Natural killer cell (primary cell): ENCODE data around the gene SYT14. TPM values are rescaled to one million over a fixed set of nuclear protein-coding genes. Genes with fewer than 3 reads are reported as not detected.
"Not testable (repeated sequence)": the region's sequence is repeated elsewhere in the genome, so short reads cannot be mapped to it uniquely, and the experiment has no call there.

Experiments
- ATAC-seq, 3 donors: fragments of 150-1000 bp in 2 of 3; fragments of 200-7000 bp in 1 of 3; cut with Tn5 transposase; 1 replicate in 1 of 3; 2 replicates in 2 of 3; pipeline ENCODE4 v1.10.0; 2021; ENCODE audit warnings: mild to moderate bottlenecking in 2 of 3, moderate library complexity in 2 of 3
- DNase-seq, 2 donors: peaks; one replicate each; pipeline versions ENCODE4 v3.0.0 to v3.0.0-alpha.2; 2013 to 2021; ENCODE audit warnings: mixed read lengths in 1 of 2
- H3K27ac ChIP-seq: one replicate; pipeline ENCODE4 v1.5.1; 2013; ENCODE audit warnings: mild to moderate bottlenecking, low read length
- H3K27me3 ChIP-seq: one replicate; pipeline ENCODE4 v1.6.1; 2013; ENCODE audit warnings: low read length; ENCODE audit not compliant: control insufficient read depth, insufficient read depth
- H3K36me3 ChIP-seq: one replicate; pipeline ENCODE4 v1.6.1; 2013; ENCODE audit warnings: low read length; ENCODE audit not compliant: control insufficient read depth, insufficient read depth
- H3K4me1 ChIP-seq: one replicate; pipeline ENCODE4 v1.6.1; 2013; ENCODE audit warnings: low read length; ENCODE audit not compliant: control insufficient read depth, insufficient read depth
- H3K4me3 ChIP-seq: one replicate; pipeline ENCODE4 v1.5.1; 2013; ENCODE audit warnings: low read length
- H3K9me3 ChIP-seq: one replicate; pipeline ENCODE4 v1.6.1; 2013; ENCODE audit warnings: low read length; ENCODE audit not compliant: control insufficient read depth, insufficient read depth
- H3K27ac Mint-ChIP-seq, 2 donors: one replicate each; pipeline ENCODE4 v1.8.0; 2022; ENCODE audit warnings: mild to moderate bottlenecking in 2 of 2, mixed read lengths in 2 of 2, moderate library complexity in 1 of 2
- H3K27me3 Mint-ChIP-seq, 2 donors: one replicate each; pipeline ENCODE4 v1.8.0; 2022; ENCODE audit warnings: low read depth in 2 of 2, mixed read lengths in 2 of 2
- H3K36me3 Mint-ChIP-seq: one replicate; pipeline ENCODE4 v1.8.0; 2022; ENCODE audit warnings: mixed read lengths
- H3K4me1 Mint-ChIP-seq, 2 donors: one replicate each; pipeline ENCODE4 v1.8.0; 2022; ENCODE audit warnings: mixed read lengths in 2 of 2
- H3K4me3 Mint-ChIP-seq: one replicate; pipeline ENCODE4 v1.8.0; 2022; ENCODE audit warnings: mild to moderate bottlenecking, moderate library complexity, mixed read lengths
- H3K9me3 Mint-ChIP-seq, 2 donors: one replicate each; pipeline ENCODE4 v1.8.0; 2022; ENCODE audit warnings: mixed read lengths in 2 of 2
- WGBS: methylation state at CpG from one replicate; pipeline ENCODE4 v1.1.7; 2013; ENCODE audit warnings: missing lambda C conversion rate; ENCODE audit not compliant: insufficient coverage; 5-methylcytosine and 5-hydroxymethylcytosine counted together
- intact Hi-C: fragments of 100-400 bp; cut with micrococcal nuclease; formaldehyde crosslinking; loops from one replicate; pipeline ENCODE4 v1.14.2; 2022
- total RNA-seq, 4 donors: library from RNA; stranded (reverse); fragments of 120-200 nt in 1 of 4; gene quantifications; one replicate each; pipeline versions ENCODE4 v1.2.3 to v1.2.4, GENCODE V29; 2013 to 2022
- TF ChIP-seq, protein P1 (sequence below): fragments of 200-600 bp; IDR thresholded peaks from one replicate; pipeline ENCODE4 v1.8.0; 2022; ENCODE audit warnings: antibody characterized with exemption

SYT14 gene
- total RNA-seq, 3 donors from 2014 or later (not counting 1 experiment from before 2014, with no cell fraction given) = not detected

DNA sequence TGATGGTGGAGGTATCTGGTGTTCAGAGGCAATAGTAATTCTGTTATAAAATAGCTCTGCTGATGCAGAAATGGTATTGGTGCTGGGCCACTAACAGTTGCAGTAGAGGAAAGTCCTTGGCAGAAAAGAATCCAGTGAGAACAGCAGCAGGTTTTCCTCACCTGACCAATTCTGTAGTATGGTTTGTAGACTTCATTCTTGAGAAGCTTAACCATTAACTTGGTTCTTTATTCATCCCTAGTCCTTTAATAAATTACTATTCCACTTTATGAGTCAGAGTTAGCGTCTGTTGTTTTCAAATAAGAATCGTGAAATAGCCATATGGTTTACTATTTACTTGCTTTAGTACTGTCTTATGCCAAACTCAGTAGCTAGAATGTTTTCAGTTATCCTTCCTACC is 166.1 kb downstream of the SYT14 start:
- DNase-seq (no peak), ATAC-seq (no peak)
- no peaks in the 10 kb centered on the region for H3K4me1 ChIP-seq
- no peaks in the 10 kb centered on the region for H3K36me3 ChIP-seq
- peaks cover 0 to 3% of the 10 kb centered on the region in 2 donors for H3K27me3 Mint-ChIP-seq
- H3K27me3 ChIP-seq = no peaks in the 10 kb centered on the region
- H3K36me3 Mint-ChIP-seq = no peaks in the 10 kb centered on the region
- H3K9me3 ChIP-seq = no peaks in the 10 kb centered on the region
- no peak overlapping the region for H3K27ac ChIP-seq
- 91% methylated on average over 2 of the region's 2 CpGs for WGBS
- H3K4me3 ChIP-seq = no peak overlapping the region
- peaks cover 6 to 7% of the 10 kb centered on the region in 2 donors for H3K9me3 Mint-ChIP-seq
- intact Hi-C loops = no loop called here
- H3K27ac Mint-ChIP-seq = no peak overlapping the region
- no peak overlapping the region for H3K4me3 Mint-ChIP-seq
- no peaks in the 10 kb centered on the region for H3K4me1 Mint-ChIP-seq
- TF ChIP-seq, protein P1, sequence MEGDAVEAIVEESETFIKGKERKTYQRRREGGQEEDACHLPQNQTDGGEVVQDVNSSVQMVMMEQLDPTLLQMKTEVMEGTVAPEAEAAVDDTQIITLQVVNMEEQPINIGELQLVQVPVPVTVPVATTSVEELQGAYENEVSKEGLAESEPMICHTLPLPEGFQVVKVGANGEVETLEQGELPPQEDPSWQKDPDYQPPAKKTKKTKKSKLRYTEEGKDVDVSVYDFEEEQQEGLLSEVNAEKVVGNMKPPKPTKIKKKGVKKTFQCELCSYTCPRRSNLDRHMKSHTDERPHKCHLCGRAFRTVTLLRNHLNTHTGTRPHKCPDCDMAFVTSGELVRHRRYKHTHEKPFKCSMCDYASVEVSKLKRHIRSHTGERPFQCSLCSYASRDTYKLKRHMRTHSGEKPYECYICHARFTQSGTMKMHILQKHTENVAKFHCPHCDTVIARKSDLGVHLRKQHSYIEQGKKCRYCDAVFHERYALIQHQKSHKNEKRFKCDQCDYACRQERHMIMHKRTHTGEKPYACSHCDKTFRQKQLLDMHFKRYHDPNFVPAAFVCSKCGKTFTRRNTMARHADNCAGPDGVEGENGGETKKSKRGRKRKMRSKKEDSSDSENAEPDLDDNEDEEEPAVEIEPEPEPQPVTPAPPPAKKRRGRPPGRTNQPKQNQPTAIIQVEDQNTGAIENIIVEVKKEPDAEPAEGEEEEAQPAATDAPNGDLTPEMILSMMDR = no peak

DNA sequence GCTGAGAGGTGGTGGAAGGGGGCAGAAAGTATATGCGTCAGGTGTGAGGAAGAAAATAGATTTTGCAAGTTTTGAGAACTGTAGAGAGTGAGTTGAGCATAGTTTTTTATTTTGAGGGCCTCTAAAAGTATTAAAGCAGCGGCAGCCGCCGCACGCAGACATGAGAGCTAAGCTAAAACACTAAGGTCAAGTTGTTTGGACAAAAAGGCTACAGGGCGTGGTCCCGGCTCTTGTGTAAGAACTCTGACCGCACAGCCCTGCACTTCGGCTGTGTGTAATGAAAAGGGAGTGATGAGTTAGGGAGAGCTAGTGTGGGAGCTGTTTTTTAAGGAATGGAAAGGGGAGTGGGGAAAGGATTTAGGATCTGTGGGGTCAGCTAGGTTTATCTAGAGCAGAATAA is 174.9 kb downstream of the SYT14 start:
- intact Hi-C loops, H3K4me3 Mint-ChIP-seq, H3K27me3 Mint-ChIP-seq, DNase-seq, H3K9me3 ChIP-seq, ATAC-seq, H3K4me1 ChIP-seq, H3K4me3 ChIP-seq, H3K9me3 Mint-ChIP-seq, H3K27me3 ChIP-seq, H3K36me3 Mint-ChIP-seq, H3K4me1 Mint-ChIP-seq, H3K36me3 ChIP-seq, H3K27ac Mint-ChIP-seq, H3K27ac ChIP-seq: not testable (repeated sequence)
- WGBS = 69% methylated on average over 9 of the region's 9 CpGs

DNA sequence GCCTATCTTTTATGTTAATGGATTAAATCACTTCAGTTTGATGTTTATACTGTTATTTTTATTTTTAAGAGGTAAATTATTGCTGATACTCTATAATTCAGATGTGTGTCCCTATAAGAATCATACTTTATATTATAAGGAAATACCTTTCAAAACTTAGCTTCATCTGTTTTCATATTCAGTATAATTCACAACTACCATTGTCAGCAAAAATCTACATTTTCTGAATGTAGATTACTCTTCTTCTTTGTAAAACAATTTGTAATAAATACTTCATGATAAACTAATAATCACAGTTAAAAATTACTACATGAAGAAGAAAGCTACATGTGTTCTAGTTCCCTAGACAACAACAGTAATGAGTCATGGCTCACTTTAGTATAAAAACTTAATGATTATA is 179.2 kb downstream of the SYT14 start:
- ATAC-seq (no peak), DNase-seq (no peak)
- intact Hi-C loops = no loop called here
- Mint-ChIP-seq H3K27me3 (no peaks in the 10 kb centered on the region), H3K9me3 (no peaks in the 10 kb centered on the region), H3K36me3 (no peaks in the 10 kb centered on the region), H3K27ac (no peak overlapping the region), H3K4me3 (no peak overlapping the region), H3K4me1 (no peaks in the 10 kb centered on the region)
- Histone ChIP-seq H3K36me3 (no peaks in the 10 kb centered on the region), H3K27me3 (no peaks in the 10 kb centered on the region), H3K9me3 (peaks cover 3% of the 10 kb centered on the region), H3K27ac (no peak overlapping the region), H3K4me3 (no peak overlapping the region), H3K4me1 (no peaks in the 10 kb centered on the region)
- TF ChIP-seq, protein P1 = no peak

DNA sequence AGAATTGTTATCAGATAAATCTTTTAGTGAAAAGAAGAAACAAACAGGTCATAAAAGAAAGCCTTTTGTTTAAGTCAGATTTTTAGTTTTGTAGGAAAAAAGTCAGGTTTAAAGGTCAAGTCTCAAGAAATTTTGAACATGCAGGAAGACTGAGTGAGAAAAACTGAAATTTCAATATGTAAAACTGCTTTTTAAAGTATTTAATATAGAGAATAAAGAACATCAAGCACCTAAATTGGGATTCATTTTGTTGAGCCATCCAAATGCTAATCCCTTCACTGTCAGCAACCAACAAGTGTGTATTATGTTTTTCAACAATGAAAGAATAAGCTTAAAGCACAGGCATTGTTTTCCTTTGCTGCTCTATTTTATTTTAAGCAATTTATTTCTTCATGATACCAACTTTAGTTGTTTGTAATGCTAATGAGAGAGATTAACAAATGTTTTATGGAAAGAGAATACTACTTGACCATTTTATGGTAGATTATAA is 179.7 kb downstream of the SYT14 start:
- TF ChIP-seq, protein P1 = no peak

More for the DNA sequence above, 179.7 kb downstream of the SYT14 start:
- Histone ChIP-seq H3K27me3 (no peaks in the 10 kb centered on the region), H3K36me3 (no peaks in the 10 kb centered on the region), H3K9me3 (peaks cover 3% of the 10 kb centered on the region), H3K4me1 (no peaks in the 10 kb centered on the region), H3K27ac (no peak overlapping the region), H3K4me3 (no peak overlapping the region)
- DNase-seq (no peak), ATAC-seq (no peak)
- H3K27me3 Mint-ChIP-seq = no peaks in the 10 kb centered on the region
- no peaks in the 10 kb centered on the region for H3K36me3 Mint-ChIP-seq
- H3K27ac Mint-ChIP-seq = no peak overlapping the region
- no peak overlapping the region for H3K4me3 Mint-ChIP-seq
- intact Hi-C loops = no loop called here
- no peaks in the 10 kb centered on the region for H3K9me3 Mint-ChIP-seq
- no peaks in the 10 kb centered on the region for H3K4me1 Mint-ChIP-seq
